Gastrocnemius medialis (tissue), 4 donors: ENCODE data around the gene MLXIPL. TPM values are rescaled to one million over a fixed set of nuclear protein-coding genes. Genes with fewer than 3 reads are reported as not detected.
A peak's percentile ranks its signal among the peaks of the same experiment; 100 is the strongest.
"Not testable (repeated sequence)": the region's sequence is repeated elsewhere in the genome, so short reads cannot be mapped to it uniquely, and the experiment has no call there.

Source experiments
- ATAC-seq, 2 donors: fragments of 150-250 bp; one replicate each; pipeline ENCODE4 v1.9.1; 2016
- DNase-seq, 2 donors: peaks; one replicate each; pipeline ENCODE4 v3.0.0-alpha.2; 2019
- H3K27ac ChIP-seq, 4 donors: fragments of 200-600 bp; sonication (generic); 1 replicate in 1 of 4; 2 replicates in 3 of 4; pipeline ENCODE4 v1.5.1; 2016 to 2018; ENCODE audit warnings: mild to moderate bottlenecking in 2 of 4, moderate library complexity in 1 of 4
- H3K27me3 ChIP-seq, 3 donors: fragments of 200-600 bp; sonication (generic) in 2 of 3; 1 replicate in 1 of 3; 2 replicates in 2 of 3; pipeline versions ENCODE4 v1.5.1 to v1.6.0; 2016 to 2019; ENCODE audit warnings: mild to moderate bottlenecking in 1 of 3, moderate library complexity in 1 of 3
- H3K36me3 ChIP-seq, 2 donors: fragments of 200-600 bp; sonication (generic) in 1 of 2; one replicate each; pipeline ENCODE4 v1.5.1; 2017 to 2018
- H3K4me1 ChIP-seq, 2 donors: fragments of 200-600 bp; sonication (generic) in 1 of 2; one replicate each; pipeline ENCODE4 v1.5.1; 2016 to 2017; ENCODE audit warnings: mild to moderate bottlenecking in 2 of 2
- H3K4me3 ChIP-seq, 4 donors: fragments of 200-600 bp; sonication (generic) in 3 of 4; 1 replicate in 1 of 4; 2 replicates in 3 of 4; pipeline ENCODE4 v1.5.1; 2016 to 2019; ENCODE audit warnings: mild to moderate bottlenecking in 2 of 4
- H3K9me3 ChIP-seq, 3 donors: fragments of 200-600 bp; sonication (generic) in 2 of 3; 1 replicate in 1 of 3; 2 replicates in 2 of 3; pipeline ENCODE4 v1.5.1; 2016 to 2019
- CTCF ChIP-seq, 5 experiments: fragments of 450-650 bp in 3 of 5; fragments of 200-600 bp in 2 of 5; sonication (generic) in 2 of 5; IDR thresholded peaks in 4 of 5; conservative IDR thresholded peaks in 1 of 5; 1 replicate in 4 of 5; 2 replicates in 1 of 5; pipeline ENCODE4 v1.5.1; 2016 to 2019; ENCODE audit warnings: antibody characterized with exemption in 5 of 5, mild to moderate bottlenecking in 3 of 5, moderate library complexity in 3 of 5
- POLR2A ChIP-seq, 2 donors: fragments of 450-650 bp; IDR thresholded peaks; one replicate each; pipeline ENCODE4 v1.6.1; 2017; ENCODE audit warnings: antibody characterized with exemption in 2 of 2, mild to moderate bottlenecking in 2 of 2, moderate library complexity in 2 of 2
- in situ Hi-C, 4 donors: fragments of 200-750 bp; cut with MboI; loops; one replicate each; pipeline versions ENCODE4 v1.15.0 to v1.8.0; 2017; ENCODE audit warnings: low sequenced_read_pairs in 4 of 4
- intact Hi-C: fragments of 100-400 bp; cut with DNase I; formaldehyde crosslinking; loops from one replicate; pipeline ENCODE4 v1.15.1; 2023; ENCODE audit warnings: low total_unique reads
- total RNA-seq, 4 donors: library from RNA; depleted of rRNA; stranded (reverse); fragments of >200 nt; gene quantifications; one replicate each; pipeline versions ENCODE4 v1.1.0 to v1.2.3, GENCODE V29; 2016

Gene MLXIPL
- total RNA-seq, 4 donors from 2014 or later: 7.6 to 107 (median 29.2) TPM

GRCh38 chr7:73667344-73668102 is 43.2 kb upstream of the MLXIPL start, which contains the start of gene VPS37D:
Gene VPS37D (plus strand): TSS chr7:73667831. CDS start chr7:73667959, 128 bp downstream.
- DNase-seq (peak; percentile 72 to 79), ATAC-seq (peak; percentile 95 to 98)
- Histone ChIP-seq H3K9me3 (peaks cover 0 to 6% (median 0%) of the 10 kb centered on the region in 3 donors), H3K36me3 (no peaks in the 10 kb centered on the region), H3K4me1 (peaks cover 3 to 8% of the 10 kb centered on the region in 2 donors), H3K27ac (no peak within 1 kb of the TSS), H3K4me3 (peak within 1 kb of the TSS; percentile 55 to 66 (median 57)), H3K27me3 (peaks cover 0 to 3% (median 0%) of the 10 kb centered on the region in 3 donors)
- TF ChIP-seq CTCF (IDR thresholded peaks at IDR 0.05 in 4 of 5, conservative IDR thresholded peaks at IDR 0.05 in 1 of 5) (peak in 4 of 5 experiments; percentile 95 to 98 (median 97)), POLR2A (IDR thresholded peaks at IDR 0.05) (no peak)
- in situ Hi-C loops (loop anchor here in 3 of 4 donors (10.0 kb wide), 2 partner anchors 53 to 63 kb away; no protein-coding TSS in a partner anchor), intact Hi-C loops (loop anchor here (1.0 to 5.0 kb wide), 2 partner anchors 60 to 70 kb away; partner anchors contain the start of gene ABHD11)

GRCh38 chr7:73663033-73663432 is 38.7 kb upstream of the MLXIPL start:
- ATAC-seq: no peak
- H3K27me3 ChIP-seq: peaks cover 0 to 3% (median 0%) of the 10 kb centered on the region in 3 donors
- peaks cover 0 to 6% (median 0%) of the 10 kb centered on the region in 3 donors for H3K9me3 ChIP-seq
- no peaks in the 10 kb centered on the region for H3K36me3 ChIP-seq
- in situ Hi-C loops: loop anchor here (5.0 to 10.0 kb wide), 3 partner anchors 48 to 58 kb away; no protein-coding TSS in a partner anchor
- intact Hi-C loops: no loop called here
- H3K27ac ChIP-seq: no peak overlapping the region
- no peak for DNase-seq
- TF ChIP-seq POLR2A (IDR thresholded peaks at IDR 0.05): no peak
- no peak for TF ChIP-seq CTCF (IDR thresholded peaks at IDR 0.05 in 4 of 5, conservative IDR thresholded peaks at IDR 0.05 in 1 of 5)
- no peak overlapping the region for H3K4me3 ChIP-seq
- H3K4me1 ChIP-seq: peaks cover 0 to 3% of the 10 kb centered on the region in 2 donors

GRCh38 chr7:73660594-73660993 is 36.3 kb upstream of the MLXIPL start:
- ATAC-seq, DNase-seq, H3K4me1 ChIP-seq, intact Hi-C loops, H3K27ac ChIP-seq, H3K4me3 ChIP-seq, H3K36me3 ChIP-seq, H3K27me3 ChIP-seq, H3K9me3 ChIP-seq: not testable (repeated sequence)
- in situ Hi-C loops: loop anchor here (5.0 to 10.0 kb wide), 3 partner anchors 46 to 56 kb away; no protein-coding TSS in a partner anchor

GRCh38 chr7:73659983-73660382 is 35.7 kb upstream of the MLXIPL start:
- no peak for ATAC-seq
- Histone ChIP-seq H3K36me3 (no peaks in the 10 kb centered on the region), H3K27me3 (peaks cover 0 to 3% (median 0%) of the 10 kb centered on the region in 3 donors), H3K4me3 (no peak overlapping the region), H3K9me3 (peaks cover 0 to 6% (median 0%) of the 10 kb centered on the region in 3 donors), H3K4me1 (no peaks in the 10 kb centered on the region), H3K27ac (no peak overlapping the region)
- no peak for DNase-seq
- in situ Hi-C loops (loop anchor here (5.0 to 10.0 kb wide), 3 partner anchors 45 to 55 kb away; no protein-coding TSS in a partner anchor), intact Hi-C loops (no loop called here)
- TF ChIP-seq CTCF (IDR thresholded peaks at IDR 0.05 in 4 of 5, conservative IDR thresholded peaks at IDR 0.05 in 1 of 5) (no peak), POLR2A (IDR thresholded peaks at IDR 0.05) (no peak)

- ATAC-seq, intact Hi-C loops, H3K4me1 ChIP-seq, H3K27me3 ChIP-seq, DNase-seq, H3K36me3 ChIP-seq, in situ Hi-C loops, H3K4me3 ChIP-seq, H3K9me3 ChIP-seq, H3K27ac ChIP-seq: not testable (repeated sequence)
These were observed 31.0 kb upstream of the MLXIPL start for GRCh38 chr7:73655309-73655708.
